Daoy (cell line): ENCODE measurements around the gene FNDC11. TPM values are rescaled to one million over a fixed set of nuclear protein-coding genes. Genes with fewer than 3 reads are reported as not detected.
A peak's percentile ranks its signal among the peaks of the same experiment; 100 is the strongest.

Experiments
- DNase-seq: peaks from one replicate; pipeline ENCODE4 v3.0.0-alpha.2; 2015; ENCODE audit warnings: low read depth
- total RNA-seq: library from RNA; depleted of rRNA; stranded (reverse); fragments of >200 nt; shearing (Covaris generic); gene quantifications from 2 replicates; pipeline ENCODE4 v1.2.3, GENCODE V29; 2014

FNDC11 gene
- total RNA-seq, 1 experiment from 2014 or later, result not detected

DNA sequence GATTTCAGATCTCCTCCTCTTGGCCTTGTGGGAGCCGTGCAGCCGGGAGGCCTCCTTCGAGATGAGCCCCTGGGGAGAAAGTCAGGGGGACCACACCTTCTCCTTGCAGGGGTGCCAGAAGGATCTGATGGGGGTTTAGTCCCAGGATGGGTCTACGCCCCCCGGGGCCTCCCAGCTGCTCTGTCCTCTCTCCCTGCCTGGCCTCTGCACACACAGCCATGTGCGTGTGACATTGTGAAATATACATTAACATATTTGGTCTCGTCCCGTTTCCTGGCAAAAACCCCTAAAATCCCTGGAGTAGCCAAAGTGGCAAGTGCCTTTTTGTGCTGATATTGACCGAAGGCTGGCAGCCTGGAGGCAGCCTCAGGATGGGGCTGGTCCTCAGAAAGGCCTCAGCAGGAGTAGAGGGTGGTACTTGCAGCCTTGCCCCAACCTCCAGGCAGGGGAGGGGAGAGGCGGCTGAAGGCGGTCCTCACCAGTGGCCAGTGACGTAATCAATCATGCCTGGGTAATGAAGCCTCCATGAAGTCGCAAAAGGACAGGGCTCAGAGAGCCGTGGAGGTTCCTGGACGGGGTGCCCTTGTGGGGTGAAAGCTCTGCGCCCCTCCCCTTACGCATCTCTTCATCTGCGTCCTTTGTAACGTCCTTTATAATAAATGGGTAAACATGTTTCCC, 25.2 kb downstream of the FNDC11 start:
- DNase-seq, result no peak

DNA sequence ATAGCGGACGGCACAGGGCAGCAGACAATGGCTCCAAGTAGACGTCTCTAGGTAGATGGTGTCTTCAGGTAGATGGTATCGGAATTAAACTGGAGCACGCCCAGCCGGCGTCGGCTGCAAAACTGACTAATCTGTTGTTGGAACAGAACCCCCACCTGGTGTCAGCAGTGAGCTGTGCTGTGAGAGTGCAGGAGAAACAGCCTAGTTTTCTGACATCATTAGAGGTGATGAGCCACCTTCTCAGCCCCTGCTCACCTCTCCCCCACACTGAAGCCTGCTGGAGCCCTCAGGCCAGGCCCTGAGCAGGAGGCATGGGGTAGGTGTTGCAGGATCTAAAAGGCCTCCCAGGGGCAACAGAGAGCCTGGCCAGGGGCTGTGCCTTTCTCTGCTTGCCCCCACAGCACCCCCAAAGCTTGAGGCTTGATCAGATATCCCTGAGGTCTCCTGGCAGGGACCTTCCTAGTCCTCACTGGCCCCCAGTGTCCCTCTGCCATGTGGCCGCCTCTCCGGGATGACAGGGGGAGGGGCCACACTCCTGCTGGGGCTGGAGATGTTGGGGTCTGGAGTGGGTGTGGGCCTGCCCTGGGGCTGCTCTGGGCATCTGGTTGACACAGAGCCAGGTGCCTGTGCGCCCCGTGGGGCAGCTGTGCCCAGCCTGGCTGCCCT, 27.0 kb downstream of the FNDC11 start:
- peak; percentile 65 for DNase-seq

DNA sequence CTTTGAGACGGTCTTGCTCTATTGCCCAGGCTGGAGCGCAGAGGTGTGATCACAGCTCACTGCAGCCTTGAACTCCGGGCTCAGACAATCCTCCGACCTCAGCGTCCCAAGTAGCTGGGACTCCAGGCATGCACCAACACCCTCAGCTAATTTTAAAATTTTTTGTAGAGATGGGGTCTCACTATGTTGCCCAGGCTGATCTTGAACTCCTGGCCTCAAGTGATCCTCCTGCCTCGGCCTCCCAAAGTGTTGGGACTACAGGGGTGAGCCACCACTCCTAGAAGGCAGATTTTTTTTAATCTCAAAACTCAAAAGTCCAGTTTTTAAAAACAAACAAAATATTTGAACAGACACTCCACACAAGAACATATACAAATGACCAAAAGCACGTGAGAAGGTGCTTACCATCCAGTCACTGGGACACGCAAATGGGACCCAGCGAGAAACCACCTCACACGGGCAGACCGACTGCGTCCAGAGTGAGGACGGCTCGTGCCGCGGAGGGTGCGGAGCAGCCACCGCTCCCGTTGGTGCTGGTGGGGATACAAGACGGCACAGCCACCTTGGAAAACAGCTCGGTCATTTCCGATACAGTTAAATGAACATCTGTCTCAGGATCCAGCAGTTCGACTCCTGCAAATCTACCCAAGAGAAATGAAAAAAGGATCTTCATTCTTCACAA, 28.6 kb downstream of the FNDC11 start:
- DNase-seq, result no peak

DNA sequence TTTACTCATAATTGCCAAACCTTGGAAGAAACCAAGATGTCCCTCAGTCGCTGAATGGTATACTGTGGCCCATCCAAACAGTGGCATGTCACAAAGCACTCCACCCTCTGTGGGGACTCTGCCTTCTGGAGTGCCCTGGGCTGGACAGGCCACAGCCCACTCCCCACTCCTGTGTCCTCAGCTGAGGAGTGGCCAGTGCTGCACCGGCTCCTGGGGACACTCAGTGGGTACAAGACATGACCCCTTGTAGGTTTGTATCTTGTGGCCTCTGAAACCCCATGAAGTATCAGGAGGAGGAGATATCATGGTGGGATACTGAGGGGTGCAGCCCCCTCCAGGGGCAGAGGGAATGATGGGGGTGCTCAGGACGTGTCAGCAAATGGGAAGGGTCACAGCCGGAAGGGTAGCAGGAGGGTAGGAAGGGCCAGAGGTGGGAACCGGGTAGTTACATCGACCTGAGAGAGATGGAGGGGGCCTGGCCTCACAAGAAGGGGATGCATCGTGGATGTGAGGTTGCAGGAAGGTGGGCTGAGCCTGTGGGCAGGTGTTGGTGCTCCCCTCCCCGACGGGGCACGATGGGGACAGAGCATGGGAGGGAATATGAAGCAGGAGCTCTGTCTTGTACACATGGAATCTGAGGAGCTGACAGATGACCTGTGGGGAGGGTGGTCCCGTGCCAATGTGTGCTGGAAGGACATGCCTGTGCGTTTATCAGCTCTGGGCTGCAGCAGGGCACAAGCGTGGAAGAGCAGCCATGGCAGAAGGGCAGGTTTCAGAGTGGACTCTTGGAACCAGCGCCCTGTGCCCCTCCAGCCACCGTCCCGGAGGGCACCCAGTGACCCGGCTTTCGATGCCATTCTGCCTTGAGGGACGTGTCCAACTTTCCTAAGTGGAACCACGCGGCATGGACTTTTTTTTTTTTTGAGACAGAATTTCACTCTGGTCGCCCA, 31.9 kb downstream of the FNDC11 start:
- DNase-seq, result no peak

DNA sequence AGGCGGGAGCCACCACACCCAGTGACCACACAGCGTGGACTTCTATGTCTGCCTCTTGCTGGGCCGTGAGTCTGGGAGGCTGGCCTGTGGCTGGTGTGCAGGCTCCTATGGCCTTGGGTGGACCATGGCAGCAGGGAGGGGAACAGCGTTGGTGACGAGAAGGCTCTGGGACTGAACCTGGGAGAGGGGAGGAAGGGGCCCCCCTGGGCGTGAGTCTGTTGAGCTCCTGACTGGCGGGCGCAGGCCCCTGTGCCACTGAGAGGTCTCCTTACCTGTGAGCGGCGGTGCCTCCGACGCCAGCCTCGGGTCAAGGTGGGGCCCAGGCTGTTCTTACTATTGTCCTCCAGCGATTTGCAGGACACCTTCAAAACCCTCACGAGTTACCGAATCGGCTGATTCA, 32.8 kb downstream of the FNDC11 start:
- no peak for DNase-seq

DNA sequence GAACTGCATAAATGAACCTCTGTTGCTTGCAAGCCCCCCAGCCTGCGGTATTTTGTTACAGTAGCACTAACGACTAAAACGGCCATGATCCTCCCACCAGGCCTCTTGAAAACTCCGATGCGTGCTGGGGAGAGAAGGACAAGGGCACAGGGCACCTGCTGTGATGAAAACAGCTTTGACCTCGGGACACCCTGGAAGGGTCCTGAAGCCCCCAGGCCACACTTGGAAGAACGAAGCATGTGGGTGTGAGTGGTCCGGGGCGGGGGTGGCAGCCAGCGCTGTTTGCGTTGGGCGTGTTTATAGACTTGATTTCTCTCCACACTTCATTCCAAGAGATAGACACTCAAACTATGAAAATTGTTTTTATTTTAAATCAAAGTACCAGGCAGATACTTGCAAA, 33.3 kb downstream of the FNDC11 start:
- DNase-seq, result no peak

DNA sequence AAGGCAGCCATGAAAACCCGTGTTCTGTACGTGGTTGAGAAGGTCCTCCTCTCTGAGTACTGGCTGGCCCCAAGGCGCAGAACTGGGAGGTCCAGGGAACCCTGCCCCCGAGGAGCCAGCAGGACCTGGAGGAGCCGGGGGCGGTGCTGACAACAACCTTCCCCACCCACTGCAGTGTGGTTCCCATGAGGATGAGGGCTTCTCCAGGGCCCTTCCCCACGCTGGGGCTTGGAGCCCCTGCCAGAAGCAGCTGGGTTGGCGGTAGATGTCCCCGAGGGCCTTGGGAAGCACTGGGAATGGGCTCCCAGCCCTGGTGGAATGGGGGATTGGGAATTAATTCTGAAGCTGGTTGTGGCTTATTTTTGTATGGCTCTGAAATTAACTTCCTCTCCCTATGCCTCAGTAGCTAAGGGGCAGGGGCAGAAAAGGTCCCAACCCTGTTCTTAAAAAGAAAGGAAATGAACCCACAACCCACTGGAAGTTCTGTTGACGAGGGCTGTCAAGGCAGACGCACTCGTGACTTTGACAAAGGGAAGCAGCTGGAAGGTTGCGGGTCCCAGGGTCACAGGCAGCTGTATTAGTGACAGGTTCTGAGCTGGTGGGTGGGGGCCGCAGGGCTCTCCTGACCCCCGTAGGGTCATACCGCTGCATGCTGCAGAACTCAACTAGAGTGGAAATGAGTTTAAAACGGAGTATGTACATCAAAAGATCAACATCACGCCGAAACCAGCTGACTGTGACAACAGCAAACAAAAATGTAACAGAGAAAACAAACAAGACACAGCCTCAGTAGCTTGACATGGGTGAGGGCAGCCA, 34.0 kb downstream of the FNDC11 start:
- no peak for DNase-seq

DNA sequence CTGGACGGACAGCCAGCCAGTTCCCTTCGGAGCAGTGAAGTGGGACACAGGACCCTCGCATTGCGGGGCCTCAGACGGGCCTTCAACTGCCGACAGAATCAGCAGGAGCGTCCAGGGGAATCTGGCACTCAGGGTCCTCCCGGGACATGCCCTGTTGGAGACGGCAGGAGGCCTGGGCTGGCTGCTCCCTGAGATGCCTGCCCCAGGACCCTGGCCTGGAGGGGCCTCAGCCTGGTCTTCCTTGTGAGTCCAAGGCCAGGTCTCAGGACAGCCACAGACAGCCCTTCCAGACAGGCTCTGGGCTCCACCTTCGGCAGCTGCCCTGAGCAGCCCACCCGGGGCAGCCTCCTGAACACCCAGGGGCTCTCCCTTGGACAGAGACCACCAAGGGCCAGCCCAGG, 34.7 kb downstream of the FNDC11 start:
- no peak for DNase-seq

DNA sequence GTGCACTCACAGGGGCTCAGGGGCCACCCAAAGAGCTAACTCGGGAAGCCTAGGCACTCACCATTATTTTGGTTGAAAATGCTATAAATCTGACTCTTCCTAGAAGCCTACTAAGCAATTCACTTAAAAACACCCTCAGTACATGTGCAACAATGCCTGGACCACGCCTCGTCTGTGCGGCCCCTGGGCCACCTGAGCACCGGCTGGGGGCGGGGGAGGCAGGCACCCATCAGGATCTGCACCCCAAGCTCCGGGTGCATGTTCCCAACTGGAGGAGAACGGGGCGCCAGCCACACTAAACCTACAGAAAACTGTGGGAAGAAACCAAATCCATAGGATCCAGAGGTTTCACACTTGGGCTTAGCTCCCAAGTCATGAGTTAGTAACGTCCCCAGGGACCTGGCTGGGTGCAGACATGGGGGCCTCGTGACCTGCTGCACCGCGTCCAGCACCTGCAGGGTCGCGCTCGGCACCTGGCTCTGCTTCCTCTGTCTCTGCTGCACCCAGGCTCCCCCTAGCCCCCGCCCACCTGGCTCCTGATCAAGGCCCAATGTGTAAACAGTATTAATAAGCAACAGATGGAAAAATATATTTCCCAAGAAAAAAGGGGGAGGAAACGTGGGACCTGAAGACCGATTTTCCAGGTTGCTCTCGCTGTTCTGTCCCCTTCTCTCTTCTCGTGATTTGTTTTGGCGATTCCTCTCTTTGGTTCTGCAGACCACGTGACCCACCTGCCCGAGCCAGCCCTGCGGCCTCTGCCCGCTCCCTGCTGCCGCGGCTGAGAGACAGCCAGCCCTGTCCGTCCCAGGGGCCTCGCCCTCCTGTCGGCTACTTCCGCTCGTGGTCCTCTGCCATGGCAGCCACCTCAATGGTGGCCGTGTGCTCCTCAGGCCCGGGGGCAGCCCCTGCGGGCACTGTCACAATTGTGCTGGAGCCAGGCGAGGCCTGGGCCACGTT, 35.6 kb downstream of the FNDC11 start:
- no peak for DNase-seq

DNA sequence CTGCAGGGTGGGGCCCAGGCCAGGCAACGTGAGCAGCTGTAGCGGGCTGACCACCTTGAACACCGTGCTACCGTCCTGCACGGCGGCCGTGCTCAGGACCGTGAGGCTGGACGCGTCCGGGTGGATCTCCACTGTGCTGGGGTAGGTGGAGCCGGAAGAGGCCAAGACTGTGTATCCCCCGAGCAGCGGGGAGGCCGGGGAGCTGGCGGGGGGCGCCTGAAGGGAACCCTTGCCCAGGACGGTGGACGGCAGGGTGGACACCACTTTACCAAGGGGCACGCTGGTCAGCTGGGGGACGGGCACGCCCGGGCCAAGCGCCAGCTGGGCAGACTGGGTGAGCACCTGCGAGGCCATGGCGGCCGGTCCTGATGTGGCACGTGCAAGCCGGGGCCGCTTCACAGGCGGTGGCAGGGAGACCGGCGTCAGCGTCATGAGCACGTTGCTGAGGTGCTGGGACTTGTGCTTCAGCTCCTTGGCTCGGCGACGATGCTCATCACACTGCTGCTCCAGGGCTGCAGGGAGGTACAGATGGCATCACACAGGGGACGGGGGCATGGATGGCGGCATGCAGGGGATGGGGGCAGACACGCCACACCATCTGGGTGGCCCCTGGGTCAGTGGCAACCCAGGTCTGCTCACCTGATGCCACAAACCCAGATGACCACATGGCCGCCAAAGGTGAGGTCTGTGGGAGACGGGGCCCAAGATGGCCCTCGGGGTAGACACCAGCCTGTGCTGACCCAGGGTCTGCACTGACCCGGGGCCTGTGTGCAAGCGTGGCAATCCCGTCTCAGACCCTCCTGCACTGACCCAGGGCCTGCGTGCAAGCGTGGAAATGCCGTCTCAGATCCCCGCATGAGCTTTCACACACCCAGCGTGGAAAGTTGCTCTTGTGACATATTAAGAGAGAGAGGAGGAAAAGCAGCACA, 36.5 kb downstream of the FNDC11 start:
- DNase-seq, result no peak

DNA sequence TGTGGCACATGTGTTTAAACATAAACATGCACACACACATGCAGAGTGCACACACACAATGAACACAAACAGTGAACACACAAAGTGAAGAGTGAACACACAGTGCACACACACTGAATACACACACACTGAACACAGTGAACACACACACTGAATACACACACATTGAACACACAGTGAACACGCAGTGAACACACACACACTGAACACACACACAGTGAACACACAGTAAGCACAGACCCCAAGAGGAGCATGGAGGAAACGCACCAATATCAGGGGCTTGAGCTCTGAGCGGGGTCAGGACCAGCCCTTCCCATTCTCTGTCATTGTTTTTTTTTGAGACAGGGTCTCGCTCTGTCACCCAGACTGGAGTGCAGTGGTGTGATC, 37.2 kb downstream of the FNDC11 start:
- no peak for DNase-seq

DNA sequence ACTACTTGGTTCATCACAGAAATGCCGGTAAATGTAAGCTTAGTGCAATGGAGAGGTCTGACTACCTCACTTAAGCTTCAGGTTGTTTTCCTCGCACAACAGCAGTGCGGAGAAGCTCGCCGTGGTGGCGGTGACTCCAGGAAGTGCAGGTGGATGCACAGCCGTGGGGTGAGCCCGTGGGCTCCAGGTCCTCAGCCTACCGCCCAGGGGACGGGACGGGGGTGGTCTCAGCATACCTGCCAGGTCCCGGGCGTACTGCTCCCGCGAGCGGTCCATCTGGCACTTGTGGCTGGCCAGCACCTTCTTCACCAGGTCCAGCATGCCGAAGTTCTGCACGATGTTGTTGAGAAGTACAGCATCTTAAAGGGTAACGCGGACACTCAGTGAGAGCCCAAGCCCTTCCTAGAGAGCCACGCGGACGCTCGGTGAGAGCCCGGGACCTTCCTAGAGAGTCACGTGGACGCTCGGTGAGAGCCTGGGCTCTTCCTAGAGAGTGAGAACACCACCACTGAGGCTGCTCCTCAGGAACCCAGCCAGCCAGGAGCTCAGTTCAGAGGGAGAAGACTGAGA, 37.9 kb downstream of the FNDC11 start:
- DNase-seq, result no peak

DNA sequence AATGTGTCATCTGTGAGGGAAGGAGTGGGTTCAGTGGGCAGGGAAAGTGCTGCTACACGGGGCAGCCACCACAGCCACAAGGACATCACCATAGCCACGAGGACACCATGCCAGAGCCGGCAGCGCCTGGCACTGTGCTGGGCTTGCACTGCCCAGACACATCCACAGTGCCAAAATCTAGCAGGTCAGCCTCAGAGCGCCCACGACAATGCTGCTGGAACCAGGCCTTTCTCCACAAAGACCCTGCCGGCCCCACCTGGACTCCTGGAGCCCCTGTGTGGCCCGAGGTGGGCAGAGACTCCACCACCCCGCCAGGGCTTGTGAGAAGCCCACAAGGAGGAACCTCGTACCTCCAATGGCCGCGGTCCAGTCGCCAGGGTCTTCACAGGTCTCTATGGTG, 38.7 kb downstream of the FNDC11 start:
- no peak for DNase-seq

DNA sequence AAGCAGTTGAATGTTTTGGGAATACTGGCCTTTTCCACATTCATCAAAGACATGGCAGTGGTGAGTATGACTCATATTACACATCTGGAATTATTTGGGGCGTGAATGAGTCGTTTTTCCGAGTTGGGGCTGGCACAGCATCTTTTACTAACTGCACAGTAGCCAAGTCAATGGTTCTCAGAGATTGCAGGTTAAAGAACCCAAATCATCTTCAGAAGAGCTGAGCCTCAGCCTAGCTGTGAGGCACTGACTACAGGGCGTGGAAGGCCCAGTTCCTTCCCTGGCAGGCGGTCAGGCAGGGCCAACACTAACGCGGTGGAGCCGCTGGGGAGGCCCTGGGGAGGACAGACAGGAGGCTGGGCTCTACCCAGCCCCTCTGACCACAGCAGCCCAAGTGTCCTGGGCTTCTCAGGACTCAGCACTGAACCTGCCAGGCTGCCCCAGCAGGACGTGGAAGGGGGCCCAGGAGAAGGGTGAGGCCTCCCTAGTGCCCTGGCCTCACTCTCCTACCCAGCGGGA, 40.1 kb downstream of the FNDC11 start:
- DNase-seq, result peak; percentile 33

DNA sequence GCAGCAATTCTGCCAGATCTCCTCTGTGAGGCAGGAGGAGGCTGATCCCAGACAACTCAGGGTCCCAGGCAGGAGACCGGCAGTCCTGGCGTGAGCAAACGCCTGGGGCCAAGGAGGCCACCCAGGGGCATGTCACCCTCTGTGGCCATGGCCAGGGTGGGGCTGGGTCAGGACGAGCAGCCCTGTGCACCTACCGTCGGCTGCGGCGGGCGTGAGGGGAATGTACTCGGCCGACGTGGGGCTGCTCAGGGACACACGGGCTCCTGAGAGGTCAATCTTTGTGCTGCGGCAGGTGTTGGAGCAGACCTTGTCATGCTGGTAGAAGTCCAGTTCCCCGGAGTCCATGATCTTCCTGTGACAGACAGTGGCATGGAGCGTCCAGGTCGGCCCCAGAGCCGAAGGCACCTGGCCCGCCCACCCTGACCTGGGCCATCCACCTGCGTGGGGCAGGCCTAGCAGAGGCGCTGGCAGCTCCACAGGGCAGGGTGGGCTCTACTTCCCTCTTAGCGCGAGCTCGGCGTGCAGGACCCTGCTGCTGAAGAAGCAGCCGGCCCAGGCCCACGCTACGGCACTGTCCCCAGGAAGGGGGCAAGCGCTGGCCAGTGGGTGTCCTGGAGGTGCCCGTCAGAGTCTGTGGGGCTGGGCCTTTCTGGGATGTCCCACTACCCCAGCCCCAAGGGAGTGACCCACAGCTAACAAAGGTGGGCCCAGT, 41.6 kb downstream of the FNDC11 start:
- DNase-seq, result no peak

DNA sequence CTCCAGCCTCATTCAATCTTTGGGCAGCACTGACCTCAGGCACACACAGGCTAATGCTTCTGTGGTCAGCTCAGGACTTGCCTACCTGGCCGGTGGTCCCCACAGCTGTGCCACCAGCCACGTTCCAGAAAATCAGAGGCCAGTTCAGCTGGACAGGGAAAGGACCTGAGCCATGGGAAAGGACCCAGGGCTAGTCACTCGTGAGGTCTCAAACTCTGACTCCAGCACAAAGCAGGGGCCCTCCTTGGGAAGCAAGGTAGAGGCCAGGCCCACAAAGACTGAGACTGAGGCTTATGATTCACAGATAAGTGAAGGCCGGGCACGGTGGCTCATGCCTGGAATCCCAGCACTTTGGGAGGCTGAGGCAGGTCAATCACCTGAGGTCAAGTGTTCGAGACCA, 42.5 kb downstream of the FNDC11 start:
- DNase-seq, result no peak

DNA sequence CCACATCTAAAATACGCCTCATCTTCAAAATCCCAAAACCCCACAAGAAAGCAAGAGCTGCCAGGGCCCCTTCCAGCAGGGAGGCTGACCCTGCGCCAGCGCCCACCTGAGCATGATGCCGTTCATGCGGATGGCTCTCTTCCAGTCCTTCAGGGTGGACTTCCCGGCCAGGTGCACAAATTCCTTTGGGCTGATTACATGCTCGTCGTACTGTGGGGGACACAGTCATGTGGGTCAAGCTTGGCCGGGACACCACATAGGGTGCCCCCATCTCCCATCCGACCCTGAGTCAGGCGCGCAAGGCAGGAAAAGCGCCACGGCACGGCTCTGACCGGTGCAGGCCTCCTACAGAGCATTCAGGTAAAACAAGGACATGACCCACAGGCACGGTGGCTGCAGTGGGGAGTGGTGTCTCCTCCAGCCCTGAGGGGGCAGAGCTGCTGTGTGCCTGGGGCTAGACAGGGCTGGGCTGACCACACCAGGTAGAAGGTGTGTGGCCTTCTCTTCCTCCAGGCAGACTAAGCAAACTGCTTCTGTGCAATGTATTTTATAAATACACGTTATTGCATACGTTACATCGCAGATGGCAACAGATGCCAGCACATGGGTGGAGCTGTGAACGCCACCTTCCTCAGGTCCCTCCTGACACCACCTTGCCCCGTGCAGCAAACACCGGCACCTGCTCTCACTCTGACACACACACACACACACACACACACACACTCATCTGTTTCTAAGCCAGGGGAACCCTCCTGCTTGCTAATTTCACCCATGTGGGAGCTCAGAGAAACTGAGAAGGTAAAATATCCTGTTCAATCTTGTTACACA, 43.9 kb downstream of the FNDC11 start:
- no peak for DNase-seq
